Ishikawa (cell line): ENCODE results near the gene APC.

Experiments used
- CEBPB ChIP-seq: IDR thresholded peaks from 2 replicates; pipeline ENCODE4 v1.6.1; 2012
- CREB1 ChIP-seq: IDR thresholded peaks from 2 replicates; pipeline ENCODE4 v1.6.1; 2012; ENCODE audit warnings: low read depth
- EGR1 ChIP-seq: IDR thresholded peaks from 2 replicates; pipeline ENCODE4 v1.6.1; 2012
- EP300 ChIP-seq: IDR thresholded peaks from 2 replicates; pipeline ENCODE4 v1.6.1; 2012; ENCODE audit warnings: borderline replicate concordance
- FOXM1 ChIP-seq: IDR thresholded peaks from 2 replicates; pipeline ENCODE4 v1.6.1; 2012; ENCODE audit warnings: low read depth, borderline replicate concordance
- NFIC ChIP-seq: IDR thresholded peaks from 2 replicates; pipeline ENCODE4 v1.6.1; 2012
- RAD21 ChIP-seq: IDR thresholded peaks from 2 replicates; pipeline ENCODE4 v1.6.1; 2012; ENCODE audit warnings: low read depth
- TAF1 ChIP-seq: IDR thresholded peaks from 2 replicates; pipeline ENCODE4 v1.6.1; 2012; ENCODE audit warnings: low read depth, mild to moderate bottlenecking
- TCF12 ChIP-seq: IDR thresholded peaks from 2 replicates; pipeline ENCODE4 v1.6.1; 2012; ENCODE audit warnings: low read depth
- TEAD4 ChIP-seq: IDR thresholded peaks from 2 replicates; pipeline ENCODE4 v1.6.1; 2012
- YY1 ChIP-seq: IDR thresholded peaks from 2 replicates; pipeline ENCODE4 v1.6.1; 2012; ENCODE audit warnings: low read depth
- ZBTB7A ChIP-seq: IDR thresholded peaks from 2 replicates; pipeline ENCODE4 v1.6.1; 2012; ENCODE audit warnings: low read depth
- TF ChIP-seq, protein P1 (sequence below): IDR thresholded peaks from 2 replicates; pipeline ENCODE4 v1.6.1; 2012; ENCODE audit warnings: low read depth, mild to moderate bottlenecking
- TF ChIP-seq, protein P2 (sequence below): IDR thresholded peaks from 2 replicates; pipeline ENCODE4 v1.6.1; 2012
- TF ChIP-seq, protein P3 (sequence below): IDR thresholded peaks from 2 replicates; pipeline ENCODE4 v1.6.1; 2012

Gene APC

DNA sequence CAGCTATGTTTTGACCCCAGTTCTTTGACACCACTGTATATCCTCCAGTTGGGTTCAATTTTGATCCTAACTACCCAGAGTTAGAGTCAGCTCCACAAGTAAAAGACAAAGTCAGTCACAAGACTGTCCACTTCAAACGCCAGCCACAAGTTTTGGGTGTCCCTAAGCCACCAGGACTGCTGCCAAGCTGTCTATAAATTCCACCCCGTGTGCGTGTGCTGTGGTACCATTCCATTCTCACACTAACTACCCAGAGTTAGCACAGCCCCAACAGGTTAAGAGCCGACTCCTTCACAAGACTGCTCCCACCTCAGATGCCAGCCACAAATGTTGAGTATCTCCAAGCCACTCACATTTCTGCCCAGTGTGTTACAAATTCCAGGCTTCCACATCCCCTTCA lies 56.7 kb downstream of the APC start:
- TF ChIP-seq YY1: no peak
- TF ChIP-seq EP300: no peak
- no peak for TF ChIP-seq TCF12
- no peak for TF ChIP-seq CEBPB
- no peak for TF ChIP-seq ZBTB7A
- TF ChIP-seq, protein P1, sequence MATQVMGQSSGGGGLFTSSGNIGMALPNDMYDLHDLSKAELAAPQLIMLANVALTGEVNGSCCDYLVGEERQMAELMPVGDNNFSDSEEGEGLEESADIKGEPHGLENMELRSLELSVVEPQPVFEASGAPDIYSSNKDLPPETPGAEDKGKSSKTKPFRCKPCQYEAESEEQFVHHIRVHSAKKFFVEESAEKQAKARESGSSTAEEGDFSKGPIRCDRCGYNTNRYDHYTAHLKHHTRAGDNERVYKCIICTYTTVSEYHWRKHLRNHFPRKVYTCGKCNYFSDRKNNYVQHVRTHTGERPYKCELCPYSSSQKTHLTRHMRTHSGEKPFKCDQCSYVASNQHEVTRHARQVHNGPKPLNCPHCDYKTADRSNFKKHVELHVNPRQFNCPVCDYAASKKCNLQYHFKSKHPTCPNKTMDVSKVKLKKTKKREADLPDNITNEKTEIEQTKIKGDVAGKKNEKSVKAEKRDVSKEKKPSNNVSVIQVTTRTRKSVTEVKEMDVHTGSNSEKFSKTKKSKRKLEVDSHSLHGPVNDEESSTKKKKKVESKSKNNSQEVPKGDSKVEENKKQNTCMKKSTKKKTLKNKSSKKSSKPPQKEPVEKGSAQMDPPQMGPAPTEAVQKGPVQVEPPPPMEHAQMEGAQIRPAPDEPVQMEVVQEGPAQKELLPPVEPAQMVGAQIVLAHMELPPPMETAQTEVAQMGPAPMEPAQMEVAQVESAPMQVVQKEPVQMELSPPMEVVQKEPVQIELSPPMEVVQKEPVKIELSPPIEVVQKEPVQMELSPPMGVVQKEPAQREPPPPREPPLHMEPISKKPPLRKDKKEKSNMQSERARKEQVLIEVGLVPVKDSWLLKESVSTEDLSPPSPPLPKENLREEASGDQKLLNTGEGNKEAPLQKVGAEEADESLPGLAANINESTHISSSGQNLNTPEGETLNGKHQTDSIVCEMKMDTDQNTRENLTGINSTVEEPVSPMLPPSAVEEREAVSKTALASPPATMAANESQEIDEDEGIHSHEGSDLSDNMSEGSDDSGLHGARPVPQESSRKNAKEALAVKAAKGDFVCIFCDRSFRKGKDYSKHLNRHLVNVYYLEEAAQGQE: no peak
- TF ChIP-seq, protein P2, sequence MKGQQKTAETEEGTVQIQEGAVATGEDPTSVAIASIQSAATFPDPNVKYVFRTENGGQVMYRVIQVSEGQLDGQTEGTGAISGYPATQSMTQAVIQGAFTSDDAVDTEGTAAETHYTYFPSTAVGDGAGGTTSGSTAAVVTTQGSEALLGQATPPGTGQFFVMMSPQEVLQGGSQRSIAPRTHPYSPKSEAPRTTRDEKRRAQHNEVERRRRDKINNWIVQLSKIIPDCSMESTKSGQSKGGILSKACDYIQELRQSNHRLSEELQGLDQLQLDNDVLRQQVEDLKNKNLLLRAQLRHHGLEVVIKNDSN: no peak
- TF ChIP-seq TAF1: no peak
- TF ChIP-seq, protein P3, sequence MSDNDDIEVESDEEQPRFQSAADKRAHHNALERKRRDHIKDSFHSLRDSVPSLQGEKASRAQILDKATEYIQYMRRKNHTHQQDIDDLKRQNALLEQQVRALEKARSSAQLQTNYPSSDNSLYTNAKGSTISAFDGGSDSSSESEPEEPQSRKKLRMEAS: no peak
- TF ChIP-seq EGR1: no peak
- TF ChIP-seq FOXM1: no peak
- TF ChIP-seq CREB1: no peak
- no peak for TF ChIP-seq TEAD4
- no peak for TF ChIP-seq NFIC
- TF ChIP-seq RAD21: no peak

DNA sequence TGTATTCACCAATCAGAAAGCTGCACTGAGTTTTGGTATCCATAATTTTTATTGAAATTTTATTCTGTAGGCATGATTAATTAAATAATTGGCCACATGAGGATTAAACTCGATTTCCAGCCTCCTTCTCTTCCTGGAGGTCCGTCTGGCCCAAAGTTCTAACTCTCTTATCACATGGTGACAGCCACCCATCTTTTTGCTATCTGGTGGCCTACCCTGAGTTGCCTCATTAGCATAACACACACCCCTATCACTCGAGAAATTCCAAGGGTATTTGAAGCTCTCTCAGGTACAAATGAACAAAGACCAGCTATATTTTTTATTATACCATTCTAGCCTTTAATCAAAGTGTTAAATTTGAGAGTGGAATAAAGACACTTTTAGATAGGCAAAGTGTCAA lies 57.7 kb downstream of the APC start:
- TF ChIP-seq CREB1 (no peak), EP300 (no peak), TEAD4 (no peak)
- TF ChIP-seq, protein P1: no peak

DNA sequence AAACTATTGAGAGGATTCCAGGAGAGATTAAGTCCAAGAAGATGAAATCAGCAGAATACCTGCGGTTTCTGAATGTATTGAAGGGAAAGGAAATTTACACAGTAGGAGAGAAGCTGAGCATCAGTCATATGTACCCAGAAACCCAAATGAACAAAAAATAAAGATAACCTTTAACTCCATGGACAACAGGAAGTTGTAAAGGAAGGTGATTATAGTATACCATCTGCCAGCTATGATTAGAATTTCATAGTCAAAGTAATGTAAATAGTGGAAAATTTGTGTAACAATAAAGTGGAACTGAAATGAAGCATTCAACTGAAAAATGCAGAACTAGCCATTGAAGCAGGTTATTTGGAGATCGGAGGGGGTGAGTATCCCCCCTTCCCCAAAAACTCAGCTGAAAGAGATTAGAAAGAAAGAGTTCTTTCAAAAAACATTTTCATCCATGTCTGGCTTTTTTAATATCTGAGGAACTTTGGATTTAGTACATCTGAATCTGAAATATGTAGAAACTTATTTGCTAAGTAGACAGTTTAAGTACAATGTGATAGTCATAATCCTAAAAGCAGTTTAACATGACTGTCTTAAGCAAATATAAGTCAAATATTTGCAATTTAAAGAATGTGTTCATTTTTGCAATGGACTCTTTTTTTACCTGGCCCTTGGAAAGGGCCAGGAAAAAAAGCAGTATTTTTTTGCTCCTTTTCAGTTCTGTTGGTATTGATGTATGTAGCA lies 58.4 kb downstream of the APC start:
- TF ChIP-seq, protein P1: no peak
- TF ChIP-seq NFIC (no peak), EP300 (no peak), FOXM1 (no peak), YY1 (no peak)
- TF ChIP-seq, protein P2: no peak

DNA sequence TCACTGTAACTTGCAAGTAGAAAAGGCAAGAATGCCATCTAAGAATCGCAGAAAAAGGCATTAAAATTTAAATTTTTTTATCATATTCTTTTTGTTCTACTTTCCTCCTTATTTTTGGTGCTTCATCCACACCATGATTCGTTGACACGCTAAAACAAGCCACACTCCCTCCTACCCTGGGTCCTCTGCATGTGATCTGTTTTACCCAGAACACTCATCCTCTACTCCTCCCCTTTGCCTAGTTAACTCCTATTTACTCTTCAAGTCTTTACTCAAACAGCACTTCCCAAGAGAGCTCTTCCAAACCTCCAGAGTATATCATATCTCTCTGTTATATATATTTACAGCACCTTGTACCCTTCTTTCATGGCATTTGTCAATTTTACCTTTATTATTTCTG lies 62.0 kb downstream of the APC start:
- TF ChIP-seq ZBTB7A (no peak), FOXM1 (no peak), CREB1 (no peak), TCF12 (no peak), CEBPB (no peak), TAF1 (no peak), YY1 (no peak), EP300 (no peak), NFIC (no peak), RAD21 (no peak), EGR1 (no peak), TEAD4 (no peak)
- TF ChIP-seq, protein P2: no peak
- TF ChIP-seq, protein P1: no peak
- TF ChIP-seq, protein P3: no peak
